Spleen (tissue), 11 donors: ENCODE results near the gene TBC1D20. TPM values are rescaled to one million over a fixed set of nuclear protein-coding genes. Genes with fewer than 3 reads are reported as not detected.

Source experiments
- DNase-seq: peaks from one replicate; pipeline ENCODE4 v3.0.0-alpha.2; 2020
- H3K27ac ChIP-seq, 8 donors: fragments of 200-600 bp; sonication (generic) in 7 of 8; 1 replicate in 4 of 8; 2 replicates in 4 of 8; pipeline versions ENCODE4 v1.5.0 to v1.8.0; 2016 to 2021; ENCODE audit warnings: inconsistent platforms in 4 of 8, mild to moderate bottlenecking in 4 of 8, moderate library complexity in 1 of 8
- H3K27me3 ChIP-seq, 7 donors: fragments of 200-600 bp; sonication (generic) in 6 of 7; replicated peaks in 1 of 7; 1 replicate in 4 of 7; 2 replicates in 3 of 7; pipeline versions ENCODE4 v1.5.0 to v1.8.0; 2016 to 2021; ENCODE audit warnings: inconsistent platforms in 3 of 7, mild to moderate bottlenecking in 1 of 7
- H3K36me3 ChIP-seq, 6 donors: fragments of 200-600 bp; sonication (generic) in 5 of 6; 1 replicate in 4 of 6; 2 replicates in 2 of 6; pipeline versions ENCODE4 v1.5.0 to v1.8.0; 2016 to 2021; ENCODE audit warnings: inconsistent platforms in 2 of 6
- H3K4me1 ChIP-seq, 6 donors: fragments of 200-600 bp; sonication (generic) in 5 of 6; 1 replicate in 3 of 6; 2 replicates in 3 of 6; pipeline versions ENCODE4 v1.5.0 to v1.8.0; 2016 to 2021; ENCODE audit warnings: inconsistent platforms in 3 of 6
- H3K4me3 ChIP-seq, 8 donors: fragments of 200-600 bp; sonication (generic) in 7 of 8; 1 replicate in 4 of 8; 2 replicates in 4 of 8; pipeline versions ENCODE4 v1.5.0 to v1.8.0; 2016 to 2021; ENCODE audit warnings: inconsistent platforms in 4 of 8, mild to moderate bottlenecking in 4 of 8, moderate library complexity in 2 of 8
- H3K9me3 ChIP-seq, 8 donors: fragments of 200-600 bp; sonication (generic) in 7 of 8; 1 replicate in 4 of 8; 2 replicates in 4 of 8; pipeline versions ENCODE4 v1.5.0 to v1.8.0; 2016 to 2021; ENCODE audit warnings: inconsistent platforms in 4 of 8
- CTCF ChIP-seq, 11 experiments: fragments of 200-600 bp in 7 of 11; fragments of 450-650 bp in 4 of 11; sonication (generic) in 4 of 11; IDR thresholded peaks in 8 of 11; conservative IDR thresholded peaks in 3 of 11; 1 replicate in 7 of 11; 2 replicates in 4 of 11; pipeline versions ENCODE4 v1.4.0 to v1.8.0; 2016 to 2021; ENCODE audit warnings: antibody characterized with exemption in 11 of 11, inconsistent platforms in 4 of 11, mild to moderate bottlenecking in 1 of 11
- POLR2A ChIP-seq, 3 donors: fragments of 450-650 bp; IDR thresholded peaks; one replicate each; pipeline ENCODE4 v1.5.1; 2017; ENCODE audit warnings: antibody characterized with exemption in 3 of 3, mild to moderate bottlenecking in 1 of 3
- POLR2AphosphoS5 ChIP-seq, 3 donors: sonication (generic); formaldehyde crosslinking; IDR thresholded peaks; one replicate each; pipeline ENCODE4 v1.5.1; 2017; ENCODE audit warnings: antibody characterized with exemption in 3 of 3
- WGBS, 5 donors: extraction: QIAGEN DNeasy Blood & Tissue Kit in 3 of 5; methylation state at CpG; one replicate each; pipeline versions ENCODE4 v1.1.5 to v1.1.7; 2013 to 2018; 5-methylcytosine and 5-hydroxymethylcytosine counted together
- intact Hi-C: fragments of 100-400 bp; cut with DNase I; formaldehyde crosslinking; loops from one replicate; pipeline ENCODE4 v1.15.0; 2023; ENCODE audit warnings: low total_unique reads
- polyA plus RNA-seq, 3 donors: library from polyadenylated mRNA; stranded (reverse); fragments of 200-250 nt; gene quantifications; one replicate each; pipeline ENCODE4 v1.2.1, GENCODE V29; 2013
- total RNA-seq, 7 donors: library from RNA; depleted of rRNA in 3 of 7; stranded (reverse); fragments of >200 nt in 3 of 7; fragmentation: NEBNext Ultra II Directional in 4 of 7; extraction: Animal tissue kit (Norgen Biotek cat#: 25700) in 4 of 7; gene quantifications; one replicate each; pipeline versions ENCODE4 v1.1.0 to v1.2.1, GENCODE V29; 2016 to 2021
- donor health status: healthy with polysubstance abuse.
- donor health status: DM: no; HTN: no; CAD: no; lungs with moderate emphysema.
- donor health status: DM: no; HTN: no; CAD: no.
- donor health status: Bipolar disorder and iron deficiency.
- donor health status: healthy.
- donor health status: DM: no; HTN: no; CAD: no.
- donor health status: DM: yes; HTN: yes; CAD: no.

The TBC1D20 gene
- total and polyA plus RNA-seq, 10 donors = 9.2 to 41.0 (median 32.8) TPM

- no peak overlapping the region for H3K27ac ChIP-seq
- H3K9me3 ChIP-seq = no peaks in the 10 kb centered on the region
- peaks cover 2 to 100% (median 80%) of the 10 kb centered on the region in 6 donors for H3K36me3 ChIP-seq
- no peaks in the 10 kb centered on the region for H3K27me3 ChIP-seq
- WGBS, 5 donors = 76 to 87% (median 78%) methylated on average over 2 of the region's 2 CpGs
- DNase-seq = no peak
- TF ChIP-seq CTCF (IDR thresholded peaks at IDR 0.05 in 8 of 11, conservative IDR thresholded peaks at IDR 0.05 in 3 of 11) (no peak), POLR2A (IDR thresholded peaks at IDR 0.05) (no peak), POLR2AphosphoS5 (IDR thresholded peaks at IDR 0.05) (no peak)
- intact Hi-C loops = no loop called here
- H3K4me3 ChIP-seq = no peak overlapping the region
- no peaks in the 10 kb centered on the region for H3K4me1 ChIP-seq
These were observed 33.9 kb upstream of the TBC1D20 start for GRCh38 chr20:496126-496696.

- WGBS, 5 donors = 93 to 97% (median 97%) methylated on average over 5 of the region's 5 CpGs
- H3K36me3 ChIP-seq = peaks cover 0 to 100% (median 87%) of the 10 kb centered on the region in 6 donors
These were observed 29.8 kb upstream of the TBC1D20 start for GRCh38 chr20:492159-492558.

GRCh38 chr20:487655-488054 is 25.3 kb upstream of the TBC1D20 start:
- peaks cover 0 to 100% (median 93%) of the 10 kb centered on the region in 6 donors for H3K36me3 ChIP-seq
- WGBS, 5 donors = 89 to 99% (median 96%) methylated on average over 4 of the region's 4 CpGs
- no peak overlapping the region for H3K27ac ChIP-seq
- no peaks in the 10 kb centered on the region for H3K9me3 ChIP-seq
- intact Hi-C loops = no loop called here
- H3K4me3 ChIP-seq = no peak overlapping the region
- no peaks in the 10 kb centered on the region for H3K27me3 ChIP-seq
- DNase-seq = no peak
- no peak for TF ChIP-seq CTCF (IDR thresholded peaks at IDR 0.05 in 8 of 11, conservative IDR thresholded peaks at IDR 0.05 in 3 of 11)
- TF ChIP-seq POLR2AphosphoS5 (IDR thresholded peaks at IDR 0.05) = no peak
- TF ChIP-seq POLR2A (IDR thresholded peaks at IDR 0.05) = no peak
- H3K4me1 ChIP-seq = no peaks in the 10 kb centered on the region

More at GRCh38 chr20:492159-492558, 29.8 kb upstream of the TBC1D20 start:
- Histone ChIP-seq H3K4me1 (no peaks in the 10 kb centered on the region), H3K27ac (no peak overlapping the region), H3K9me3 (no peaks in the 10 kb centered on the region), H3K4me3 (no peak overlapping the region), H3K27me3 (no peaks in the 10 kb centered on the region)
- intact Hi-C loops = no loop called here
- TF ChIP-seq CTCF (IDR thresholded peaks at IDR 0.05 in 8 of 11, conservative IDR thresholded peaks at IDR 0.05 in 3 of 11) (no peak), POLR2A (IDR thresholded peaks at IDR 0.05) (no peak), POLR2AphosphoS5 (IDR thresholded peaks at IDR 0.05) (no peak)
- DNase-seq = no peak

- no peak for DNase-seq
- 83 to 86% (median 85%) methylated on average over 9 of the region's 9 CpGs for WGBS, 5 donors
- Histone ChIP-seq H3K27me3 (no peaks in the 10 kb centered on the region), H3K4me1 (peaks cover 0 to 13% (median 0%) of the 10 kb centered on the region in 6 donors), H3K27ac (no peak overlapping the region), H3K4me3 (no peak overlapping the region), H3K9me3 (no peaks in the 10 kb centered on the region), H3K36me3 (peaks cover 0 to 94% (median 71%) of the 10 kb centered on the region in 6 donors)
- no peak for TF ChIP-seq POLR2AphosphoS5 (IDR thresholded peaks at IDR 0.05)
- TF ChIP-seq POLR2A (IDR thresholded peaks at IDR 0.05) = no peak
- TF ChIP-seq CTCF (IDR thresholded peaks at IDR 0.05 in 8 of 11, conservative IDR thresholded peaks at IDR 0.05 in 3 of 11) = no peak
- intact Hi-C loops = loop anchor here (5.0 kb wide), 1 partner anchor 132 kb away; no protein-coding TSS in a partner anchor
These were observed 21.7 kb upstream of the TBC1D20 start for GRCh38 chr20:483815-484644.
